ENCODE results near the gene MGAT5. TPM values are rescaled to one million over a fixed set of nuclear protein-coding genes. Genes with fewer than 3 reads are reported as not detected.

The MGAT5 gene
- total RNA-seq, 1 experiment from 2014 or later: 34.0 TPM

DNA sequence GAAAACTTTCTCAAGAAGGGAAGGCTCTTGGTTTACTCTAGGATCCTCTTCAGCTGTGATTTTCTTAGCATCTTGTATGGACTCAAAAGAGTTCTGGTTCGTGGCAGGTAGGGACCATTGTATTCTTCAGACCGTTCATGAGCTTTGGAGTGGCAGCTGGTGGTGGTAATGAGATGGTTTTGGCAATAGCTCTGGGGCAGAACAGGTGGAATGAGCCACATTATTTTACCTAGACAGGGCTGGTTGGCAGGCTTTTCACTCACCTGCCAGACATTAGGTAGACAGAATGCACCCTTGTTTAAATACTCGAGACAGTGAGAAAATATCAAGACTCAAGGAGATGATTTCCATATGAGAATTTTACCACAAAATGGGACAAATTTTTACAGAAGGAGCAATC, 26.2 kb upstream of the MGAT5 start:
- no TSS peak for BruUV-seq (replicated peaks)
- H3K4me1 ChIP-seq (ENCODE audit: control insufficient read depth in 1 of 2, insufficient read depth in 2 of 2, low read length in 2 of 2): peaks cover 0 to 13% of the 10 kb centered on the region in 2 experiments; a peak in 1 of 4 replicates
- ChIA-PET RAD21 (ENCODE audit: low non-redundant PET in 1 of 2, low total read pairs in 2 of 2, uncharacterized antibody in 2 of 2, unreplicated experiment in 2 of 2) (no interaction called here), POLR2A (no interaction called here), CTCF (interaction anchor here (1.4 kb wide), 1 partner anchor 109 kb away, joined by 3 read pairs; no protein-coding TSS in a partner anchor)
- H3K27ac ChIP-seq (ENCODE audit: low read depth, low read length): no peak overlapping the region
- H3K9me3 ChIP-seq (ENCODE audit: control insufficient read depth in 1 of 2, insufficient read depth in 1 of 2, low read depth in 1 of 2, low read length in 2 of 2): peaks cover 0 to 5% of the 10 kb centered on the region in 2 experiments; a peak in 1 of 4 replicates
- H3K4me2 ChIP-seq (ENCODE audit: low read length): no peak overlapping the region
- H3K9ac ChIP-seq (ENCODE audit: low read length): no peak overlapping the region
- intact Hi-C loops (cut with micrococcal nuclease): no loop called here
- ATAC-seq (no peak), DNase-seq (ENCODE audit: low read depth, low spot score) (no peak)
- H4K20me1 ChIP-seq (ENCODE audit: insufficient read depth): no peaks in the 10 kb centered on the region
- no peak for TF ChIP-seq RAD21 (IDR thresholded peaks at IDR 0.05; ENCODE audit: low read depth)
- TF ChIP-seq SP1 (IDR thresholded peaks at IDR 0.05; ENCODE audit: low read depth): no peak
- no peak for TF ChIP-seq POLR2AphosphoS5 (IDR thresholded peaks at IDR 0.05; ENCODE audit: low read depth, low read length)
- no peak for TF ChIP-seq CEBPB (IDR thresholded peaks at IDR 0.05; ENCODE audit: low read depth)
- no peaks in the 10 kb centered on the region for H3K36me3 ChIP-seq (ENCODE audit: control insufficient read depth in 1 of 2, insufficient read depth in 2 of 2, low read length in 2 of 2)
- H3K4me3 ChIP-seq (replicated peaks in 1 of 2; ENCODE audit: low read depth in 1 of 2, low read length in 2 of 2): no peak overlapping the region
- H3K27me3 ChIP-seq (ENCODE audit: insufficient read depth, low read length): no peaks in the 10 kb centered on the region
- no peaks in the 10 kb centered on the region; the same call in 1 of the 2 replicates for H3K79me2 ChIP-seq (ENCODE audit: insufficient read depth, low read length)
- no peaks in the 10 kb centered on the region for H3K9me2 ChIP-seq (ENCODE audit: insufficient read depth)
- H2AFZ ChIP-seq (ENCODE audit: low read depth, low read length, poor library complexity, severe bottlenecking): no peak overlapping the region

- TF ChIP-seq REST (IDR thresholded peaks at IDR 0.05; ENCODE audit: low read depth) (no peak), ZNF274 (IDR thresholded peaks at IDR 0.05; ENCODE audit: low read depth, low read length) (no peak), CBX3 (IDR thresholded peaks at IDR 0.05; ENCODE audit: low read depth) (no peak)
- TF ChIP-seq, protein P1, sequence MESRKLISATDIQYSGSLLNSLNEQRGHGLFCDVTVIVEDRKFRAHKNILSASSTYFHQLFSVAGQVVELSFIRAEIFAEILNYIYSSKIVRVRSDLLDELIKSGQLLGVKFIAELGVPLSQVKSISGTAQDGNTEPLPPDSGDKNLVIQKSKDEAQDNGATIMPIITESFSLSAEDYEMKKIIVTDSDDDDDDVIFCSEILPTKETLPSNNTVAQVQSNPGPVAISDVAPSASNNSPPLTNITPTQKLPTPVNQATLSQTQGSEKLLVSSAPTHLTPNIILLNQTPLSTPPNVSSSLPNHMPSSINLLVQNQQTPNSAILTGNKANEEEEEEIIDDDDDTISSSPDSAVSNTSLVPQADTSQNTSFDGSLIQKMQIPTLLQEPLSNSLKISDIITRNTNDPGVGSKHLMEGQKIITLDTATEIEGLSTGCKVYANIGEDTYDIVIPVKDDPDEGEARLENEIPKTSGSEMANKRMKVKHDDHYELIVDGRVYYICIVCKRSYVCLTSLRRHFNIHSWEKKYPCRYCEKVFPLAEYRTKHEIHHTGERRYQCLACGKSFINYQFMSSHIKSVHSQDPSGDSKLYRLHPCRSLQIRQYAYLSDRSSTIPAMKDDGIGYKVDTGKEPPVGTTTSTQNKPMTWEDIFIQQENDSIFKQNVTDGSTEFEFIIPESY (IDR thresholded peaks at IDR 0.05; ENCODE audit: extremely low read depth, insufficient replicate concordance, low read length): no peak
- TF ChIP-seq, protein P2, sequence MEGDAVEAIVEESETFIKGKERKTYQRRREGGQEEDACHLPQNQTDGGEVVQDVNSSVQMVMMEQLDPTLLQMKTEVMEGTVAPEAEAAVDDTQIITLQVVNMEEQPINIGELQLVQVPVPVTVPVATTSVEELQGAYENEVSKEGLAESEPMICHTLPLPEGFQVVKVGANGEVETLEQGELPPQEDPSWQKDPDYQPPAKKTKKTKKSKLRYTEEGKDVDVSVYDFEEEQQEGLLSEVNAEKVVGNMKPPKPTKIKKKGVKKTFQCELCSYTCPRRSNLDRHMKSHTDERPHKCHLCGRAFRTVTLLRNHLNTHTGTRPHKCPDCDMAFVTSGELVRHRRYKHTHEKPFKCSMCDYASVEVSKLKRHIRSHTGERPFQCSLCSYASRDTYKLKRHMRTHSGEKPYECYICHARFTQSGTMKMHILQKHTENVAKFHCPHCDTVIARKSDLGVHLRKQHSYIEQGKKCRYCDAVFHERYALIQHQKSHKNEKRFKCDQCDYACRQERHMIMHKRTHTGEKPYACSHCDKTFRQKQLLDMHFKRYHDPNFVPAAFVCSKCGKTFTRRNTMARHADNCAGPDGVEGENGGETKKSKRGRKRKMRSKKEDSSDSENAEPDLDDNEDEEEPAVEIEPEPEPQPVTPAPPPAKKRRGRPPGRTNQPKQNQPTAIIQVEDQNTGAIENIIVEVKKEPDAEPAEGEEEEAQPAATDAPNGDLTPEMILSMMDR (IDR thresholded peaks at IDR 0.05 in 2 of 3, conservative IDR thresholded peaks at IDR 0.05 in 1 of 3; ENCODE audit: borderline replicate concordance in 1 of 3, insufficient read depth in 1 of 3, low read depth in 2 of 3, low read length in 2 of 3): peak; percentile 14 to 67 (median 46); a peak in 4 of 6 replicates
- Histone ChIP-seq H4K20me1 (ENCODE audit: insufficient read depth) (no peaks in the 10 kb centered on the region), H3K4me2 (ENCODE audit: low read length) (no peak overlapping the region), H3K36me3 (ENCODE audit: control insufficient read depth in 1 of 2, insufficient read depth in 2 of 2, low read length in 2 of 2) (no peaks in the 10 kb centered on the region), H3K79me2 (ENCODE audit: insufficient read depth, low read length) (no peaks in the 10 kb centered on the region; the same call in 1 of the 2 replicates), H3K4me3 (replicated peaks in 1 of 2; ENCODE audit: low read depth in 1 of 2, low read length in 2 of 2) (no peak overlapping the region), H3K27ac (ENCODE audit: low read depth, low read length) (no peak overlapping the region), H3K4me1 (ENCODE audit: control insufficient read depth in 1 of 2, insufficient read depth in 2 of 2, low read length in 2 of 2) (peaks cover 0 to 14% of the 10 kb centered on the region in 2 experiments; a peak in 1 of 4 replicates), H3K9ac (ENCODE audit: low read length) (no peak overlapping the region), H2AFZ (ENCODE audit: low read depth, low read length, poor library complexity, severe bottlenecking) (no peak overlapping the region), H3K27me3 (ENCODE audit: insufficient read depth, low read length) (no peaks in the 10 kb centered on the region), H3K9me2 (ENCODE audit: insufficient read depth) (no peaks in the 10 kb centered on the region), H3K9me3 (ENCODE audit: control insufficient read depth in 1 of 2, insufficient read depth in 1 of 2, low read depth in 1 of 2, low read length in 2 of 2) (peaks cover 0 to 5% of the 10 kb centered on the region in 2 experiments; a peak in 1 of 4 replicates)
- intact Hi-C loops (cut with micrococcal nuclease): no loop called here
- ChIA-PET CTCF (interaction anchor here (1.4 kb wide), 1 partner anchor 110 kb away, joined by 3 read pairs; no protein-coding TSS in a partner anchor), RAD21 (ENCODE audit: low non-redundant PET in 1 of 2, low total read pairs in 2 of 2, uncharacterized antibody in 2 of 2, unreplicated experiment in 2 of 2) (no interaction called here), POLR2A (no interaction called here)
- ATAC-seq: peak; percentile 50; the same call in 1 of the 2 replicates
- no TSS peak for BruUV-seq (replicated peaks)
- no peak for DNase-seq (ENCODE audit: low read depth, low spot score)
Observed at GRCh38 chr2:134228493-134228903, 25.4 kb upstream of the MGAT5 start.

Measured in HCT116 (cell line).